Superior temporal gyrus (tissue), 1 donor: ENCODE results near the gene FKRP.

Experiments
- DNase-seq: peaks from one replicate; pipeline ENCODE4 v3.0.0-alpha.2; 2016; ENCODE audit errors: extremely low spot score

The FKRP gene

GRCh38 chr19:46718934-46719622 lies 26.8 kb upstream of the FKRP start:
- no peak for DNase-seq

- DNase-seq, result no peak
Observed at GRCh38 chr19:46719629-46720502, 26.0 kb upstream of the FKRP start.

- DNase-seq, result no peak
Observed at GRCh38 chr19:46720503-46721239, 25.2 kb upstream of the FKRP start.

- DNase-seq, result no peak
Observed at GRCh38 chr19:46721269-46722003, 24.4 kb upstream of the FKRP start.

GRCh38 chr19:46722004-46722380 lies 23.9 kb upstream of the FKRP start:
- DNase-seq, result no peak

- DNase-seq, result no peak
Observed at GRCh38 chr19:46722421-46723022, 23.3 kb upstream of the FKRP start.

- no peak for DNase-seq
Observed at GRCh38 chr19:46723023-46723461, 22.8 kb upstream of the FKRP start.

- no peak for DNase-seq
Observed at GRCh38 chr19:46723471-46723870, 22.4 kb upstream of the FKRP start.

GRCh38 chr19:46724468-46724867 lies 21.4 kb upstream of the FKRP start:
- DNase-seq, result no peak

- no peak for DNase-seq
Observed at GRCh38 chr19:46725036-46725820, 20.6 kb upstream of the FKRP start.

GRCh38 chr19:46725859-46726393 lies 19.9 kb upstream of the FKRP start:
- DNase-seq, result no peak

GRCh38 chr19:46726551-46726950 lies 19.3 kb upstream of the FKRP start:
- DNase-seq, result no peak

- no peak for DNase-seq
Observed at GRCh38 chr19:46726971-46727501, 18.8 kb upstream of the FKRP start.

GRCh38 chr19:46727757-46728156 lies 18.1 kb upstream of the FKRP start:
- DNase-seq, result no peak

GRCh38 chr19:46728208-46728607 lies 17.6 kb upstream of the FKRP start:
- no peak for DNase-seq

- DNase-seq, result peak; percentile 74
Observed at GRCh38 chr19:46728693-46729339, 17.0 kb upstream of the FKRP start.

GRCh38 chr19:46729696-46730095 lies 16.2 kb upstream of the FKRP start:
- DNase-seq, result no peak

GRCh38 chr19:46730187-46730586 lies 15.7 kb upstream of the FKRP start:
- no peak for DNase-seq

GRCh38 chr19:46730595-46730994 lies 15.3 kb upstream of the FKRP start:
- DNase-seq, result no peak
